ENCODE results near the gene AGXT2.

Gene AGXT2, protein sequence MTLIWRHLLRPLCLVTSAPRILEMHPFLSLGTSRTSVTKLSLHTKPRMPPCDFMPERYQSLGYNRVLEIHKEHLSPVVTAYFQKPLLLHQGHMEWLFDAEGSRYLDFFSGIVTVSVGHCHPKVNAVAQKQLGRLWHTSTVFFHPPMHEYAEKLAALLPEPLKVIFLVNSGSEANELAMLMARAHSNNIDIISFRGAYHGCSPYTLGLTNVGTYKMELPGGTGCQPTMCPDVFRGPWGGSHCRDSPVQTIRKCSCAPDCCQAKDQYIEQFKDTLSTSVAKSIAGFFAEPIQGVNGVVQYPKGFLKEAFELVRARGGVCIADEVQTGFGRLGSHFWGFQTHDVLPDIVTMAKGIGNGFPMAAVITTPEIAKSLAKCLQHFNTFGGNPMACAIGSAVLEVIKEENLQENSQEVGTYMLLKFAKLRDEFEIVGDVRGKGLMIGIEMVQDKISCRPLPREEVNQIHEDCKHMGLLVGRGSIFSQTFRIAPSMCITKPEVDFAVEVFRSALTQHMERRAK

GRCh38 chr5:35047785-35048404 lies at the start of gene AGXT2:
TSS of gene AGXT2 (minus strand) at chr5:35047949. CDS start at chr5:35047892, 57 bp downstream.
- no peak for DNase-seq (ENCODE audit: low read depth in 2 of 2)

GRCh38 chr5:35096932-35097331 lies 49.2 kb upstream of the AGXT2 start:
- DNase-seq (ENCODE audit: low read depth in 2 of 2): no peak

- no peak for DNase-seq (ENCODE audit: low read depth in 2 of 2)
Observed at GRCh38 chr5:35096216-35096615, 48.5 kb upstream of the AGXT2 start.

DNA sequence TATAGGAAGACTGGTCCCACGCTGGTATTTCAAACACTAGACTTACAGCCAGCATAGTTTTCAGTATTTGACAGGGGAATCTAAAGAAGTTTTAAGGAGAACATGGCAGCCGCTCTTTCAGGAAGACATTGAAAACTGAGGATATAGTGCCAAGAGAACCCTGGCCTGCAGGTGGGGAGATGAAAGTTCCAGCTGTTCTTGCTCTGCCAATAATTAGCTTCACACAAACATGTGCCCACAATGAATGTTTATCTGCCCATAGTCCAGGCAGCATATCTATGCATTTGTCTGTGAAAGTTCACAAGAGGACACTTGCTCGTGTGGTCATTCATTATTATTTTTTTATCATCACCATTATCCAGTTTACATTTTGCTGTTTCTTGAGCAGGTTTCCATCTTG lies 47.6 kb upstream of the AGXT2 start:
- DNase-seq (ENCODE audit: low read depth in 2 of 2): no peak

- DNase-seq (ENCODE audit: low read depth in 2 of 2): no peak
Observed at GRCh38 chr5:35094948-35095347, 47.2 kb upstream of the AGXT2 start.

- no peak for DNase-seq (ENCODE audit: low read depth in 2 of 2)
Observed at GRCh38 chr5:35092703-35093102, 45.0 kb upstream of the AGXT2 start.

GRCh38 chr5:35091704-35092103 lies 44.0 kb upstream of the AGXT2 start:
- DNase-seq (ENCODE audit: low read depth in 2 of 2): no peak

DNA sequence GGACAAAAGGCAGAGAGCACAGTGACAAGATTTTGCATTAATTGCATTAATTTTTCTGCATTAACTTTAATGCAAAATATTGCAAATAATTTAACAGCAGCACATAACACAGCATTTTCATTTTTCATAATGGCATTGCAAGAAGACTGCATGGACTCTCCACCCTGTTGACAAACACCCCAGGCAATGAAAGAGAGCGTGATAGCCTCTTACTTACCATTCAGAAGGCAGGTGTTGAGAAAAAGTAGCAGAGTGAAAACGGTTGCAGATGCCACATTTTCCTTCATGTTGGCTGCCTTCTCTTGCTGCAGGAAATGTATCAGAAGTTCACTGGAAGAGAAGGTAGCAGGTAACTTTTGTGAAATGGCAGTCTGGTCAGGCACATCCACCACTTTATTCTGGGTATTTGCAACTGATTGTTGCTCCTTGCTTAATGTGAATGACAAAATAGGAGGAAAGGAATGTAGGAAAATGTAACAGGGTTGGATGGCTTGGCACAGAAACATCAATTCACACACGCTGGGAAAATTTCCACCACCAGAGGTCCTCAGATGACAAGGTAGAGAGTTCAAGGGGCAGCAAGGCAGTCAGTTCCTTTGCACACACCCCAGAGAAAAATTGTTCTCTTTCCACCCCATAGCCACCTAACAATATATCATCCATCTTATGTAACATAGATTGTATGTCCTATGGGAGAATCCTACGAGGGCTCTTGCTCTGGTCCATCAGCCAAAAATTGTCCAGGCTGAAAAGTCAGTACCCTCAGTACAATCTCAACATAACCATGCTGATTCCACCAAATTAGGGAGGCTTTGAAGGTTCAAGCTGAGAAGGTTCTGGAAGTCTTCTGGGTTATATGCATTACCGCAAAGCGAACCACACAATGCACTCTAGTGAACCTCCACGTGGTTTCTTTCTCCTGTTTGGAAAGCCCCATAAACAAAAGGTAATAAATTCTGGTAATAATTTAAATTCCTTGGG lies 41.9 kb upstream of the AGXT2 start:
- DNase-seq (ENCODE audit: low read depth in 2 of 2): peak; percentile 4 to 11

DNA sequence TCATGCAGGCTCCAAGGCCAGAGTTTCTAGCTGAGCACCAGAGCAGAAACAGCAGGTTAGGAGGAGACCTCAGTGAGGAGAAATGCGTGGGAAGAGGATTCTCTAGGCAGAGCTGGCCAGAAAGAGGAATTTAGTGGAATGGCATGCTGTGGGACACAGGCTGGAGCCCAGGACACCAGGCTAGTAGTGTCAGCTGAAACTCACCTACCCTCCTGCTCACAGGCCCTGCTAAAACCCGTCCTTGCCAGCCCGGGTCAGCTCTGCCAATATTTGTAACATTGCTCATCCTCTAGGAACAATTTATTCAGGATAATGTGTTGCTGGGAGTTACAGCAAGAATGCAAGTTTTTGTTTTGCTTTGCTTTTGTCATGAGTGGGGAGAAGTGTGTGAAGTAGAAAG lies 40.2 kb upstream of the AGXT2 start:
- DNase-seq (ENCODE audit: low read depth in 2 of 2): no peak

GRCh38 chr5:35083150-35083549 lies 35.4 kb upstream of the AGXT2 start:
- no peak for DNase-seq (ENCODE audit: low read depth in 2 of 2)

DNA sequence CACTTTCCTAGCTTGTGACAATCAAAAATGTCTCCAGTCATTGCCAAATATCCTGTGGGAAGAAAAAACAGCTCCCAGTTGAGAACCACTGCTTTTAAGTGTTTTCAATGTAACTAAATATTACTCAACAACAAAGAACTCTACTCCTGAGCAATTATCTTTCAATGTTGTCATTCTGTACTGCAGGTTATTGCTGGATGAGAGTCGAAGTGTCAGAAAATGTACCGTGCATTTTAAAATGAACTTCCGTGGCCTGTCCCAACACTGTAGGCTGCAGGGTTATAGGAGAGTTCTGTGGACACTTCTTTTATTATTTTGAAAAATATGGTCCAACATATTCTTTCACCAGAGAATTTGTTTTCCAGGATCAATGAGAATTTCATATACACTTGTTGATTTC lies 34.8 kb upstream of the AGXT2 start:
- DNase-seq (ENCODE audit: low read depth in 2 of 2): no peak

- no peak for DNase-seq (ENCODE audit: low read depth in 2 of 2)
Observed at GRCh38 chr5:35081134-35081533, 33.4 kb upstream of the AGXT2 start.

DNA sequence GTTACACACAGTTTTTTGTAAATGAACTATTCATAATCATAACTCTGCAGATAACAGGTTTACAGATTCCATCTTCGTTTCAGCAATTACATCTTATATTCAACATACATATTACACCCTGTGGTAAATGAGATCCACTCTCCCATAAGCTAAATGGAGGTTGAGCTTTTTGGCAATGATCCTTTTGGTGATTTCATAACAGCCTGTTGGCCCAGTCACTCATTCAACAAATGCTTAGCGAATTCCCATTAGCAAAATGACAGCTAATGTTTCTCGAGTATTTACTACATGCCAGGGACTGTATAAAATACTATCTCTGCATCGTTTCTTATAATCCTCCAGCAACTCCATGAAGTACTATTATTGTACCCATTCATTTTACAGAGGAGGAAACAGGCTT lies 25.4 kb upstream of the AGXT2 start:
- DNase-seq (ENCODE audit: low read depth in 2 of 2): no peak

DNA sequence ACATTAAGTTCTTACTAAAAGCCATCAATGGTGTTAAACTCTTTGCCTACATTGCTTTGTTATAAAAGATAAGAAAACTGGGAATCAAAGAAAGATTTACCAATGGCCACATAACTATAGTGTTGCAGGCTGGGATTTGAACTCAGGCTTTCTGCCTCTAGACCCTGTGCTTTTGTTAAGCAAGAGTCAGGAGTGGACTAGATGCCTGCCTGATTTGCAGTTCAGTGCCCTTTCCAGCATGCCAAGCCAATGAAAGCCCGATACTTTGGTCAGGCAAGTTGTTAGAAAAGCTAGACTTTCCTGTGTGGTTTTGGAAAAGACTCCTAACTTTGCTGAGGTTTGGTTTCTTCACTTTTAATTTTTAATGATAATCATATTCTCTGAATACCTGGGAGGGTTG lies 21.4 kb upstream of the AGXT2 start:
- no peak for DNase-seq (ENCODE audit: low read depth in 2 of 2)

GRCh38 chr5:35067985-35068384 lies 20.2 kb upstream of the AGXT2 start:
- no peak for DNase-seq (ENCODE audit: low read depth in 2 of 2)

DNA sequence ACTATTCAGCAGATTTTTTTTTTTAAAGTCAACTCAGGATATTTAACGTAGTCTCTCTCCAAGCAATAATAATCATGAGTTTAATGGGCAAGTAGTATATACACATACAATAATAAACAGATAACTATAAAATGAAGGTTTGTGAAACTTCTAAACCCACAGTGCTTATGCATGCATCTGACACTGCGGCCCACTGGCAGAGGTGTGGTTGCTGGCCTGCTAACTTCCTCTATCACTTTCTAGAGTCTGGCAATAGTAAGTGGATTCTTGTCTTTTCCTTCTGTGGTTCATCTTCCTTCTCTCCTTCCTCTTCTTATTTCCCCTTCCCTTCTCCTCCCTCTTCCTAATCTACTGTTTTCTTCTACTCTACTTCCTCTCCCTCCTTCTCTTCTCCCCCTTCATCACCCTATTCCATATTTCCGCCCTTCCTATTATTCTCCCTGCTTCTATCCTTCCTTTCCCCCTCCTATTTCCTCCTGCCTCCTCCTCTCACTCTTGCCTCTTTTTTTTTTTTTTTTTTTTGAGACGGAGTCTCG lies 18.6 kb upstream of the AGXT2 start:
- no peak for DNase-seq (ENCODE audit: low read depth in 2 of 2)

GRCh38 chr5:35063414-35063813 lies 15.7 kb upstream of the AGXT2 start:
- no peak for DNase-seq (ENCODE audit: low read depth in 2 of 2)

GRCh38 chr5:35061211-35061770 lies 13.5 kb upstream of the AGXT2 start:
- DNase-seq (ENCODE audit: low read depth in 2 of 2): no peak

DNA sequence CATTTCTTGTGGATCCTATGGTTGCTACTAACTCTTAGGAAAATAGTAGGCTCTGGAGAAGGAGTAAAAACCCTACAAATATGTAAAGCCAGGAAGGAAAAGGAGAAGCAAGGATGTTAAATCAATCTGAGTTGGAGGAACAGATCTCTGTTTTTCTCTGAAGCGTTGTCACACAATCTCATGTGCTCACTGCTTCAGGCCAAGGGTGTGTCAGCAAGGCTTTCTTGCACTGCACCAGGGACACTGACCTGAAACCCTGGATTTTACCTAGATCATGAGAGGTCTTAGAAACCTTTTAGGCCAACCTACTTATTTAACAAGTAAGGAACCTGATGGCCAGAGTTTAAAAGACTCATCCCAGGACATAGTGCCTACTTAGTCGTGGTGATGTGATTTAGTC lies 12.5 kb upstream of the AGXT2 start:
- no peak for DNase-seq (ENCODE audit: low read depth in 2 of 2)

DNA sequence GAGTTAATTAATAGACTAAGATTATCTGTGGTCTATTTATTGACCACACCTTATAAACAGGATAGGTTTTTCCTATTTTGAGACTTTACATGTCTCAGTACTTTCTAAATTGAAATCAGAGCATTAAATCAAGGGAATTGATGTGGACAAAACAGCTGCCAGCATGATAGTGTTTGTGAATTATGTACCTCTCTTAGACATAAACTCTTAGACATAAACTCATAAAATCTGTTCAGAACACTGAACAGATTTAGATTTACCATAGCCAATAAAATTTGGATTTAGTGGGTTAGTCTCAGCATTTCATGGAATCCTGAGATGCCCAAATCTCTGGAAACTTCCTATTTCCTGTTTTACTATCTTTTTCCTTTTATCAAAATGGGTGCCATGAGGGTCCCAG lies 11.5 kb upstream of the AGXT2 start:
- no peak for DNase-seq (ENCODE audit: low read depth in 2 of 2)

DNA sequence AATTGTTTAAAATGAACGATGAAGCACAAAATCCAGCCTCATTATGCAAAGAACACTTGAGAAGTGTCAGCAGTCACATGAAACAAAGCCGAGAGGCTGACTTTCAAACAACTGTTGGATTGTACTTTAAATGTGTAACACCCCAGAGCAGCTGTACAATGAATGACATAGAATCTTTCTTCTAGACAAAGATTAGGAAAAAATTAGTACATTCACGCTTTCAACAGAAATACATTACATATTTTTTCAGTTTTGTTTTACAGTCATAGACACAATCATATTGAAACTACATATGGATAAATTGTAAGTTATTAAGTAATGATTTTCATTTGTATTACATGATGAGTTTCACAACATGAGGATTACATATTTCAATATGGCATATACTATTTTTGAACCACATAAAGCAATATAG lies 10.6 kb upstream of the AGXT2 start:
- DNase-seq (ENCODE audit: low read depth in 2 of 2): no peak

Data from activated CD8-positive, alpha-beta memory T cell treated with anti-CD3 and anti-CD28 coated beads for 4 hours (primary cell).